Lower lobe of right lung (tissue), 2 donors: Measurements from ENCODE around the gene SPATA16. TPM values are rescaled to one million over a fixed set of nuclear protein-coding genes. Genes with fewer than 3 reads are reported as not detected.

Source experiments
- ATAC-seq, 2 donors: fragments of 200-7000 bp; cut with Tn5 transposase; one replicate each; pipeline ENCODE4 v1.9.1; 2020 to 2022; ENCODE audit warnings: mild to moderate bottlenecking in 2 of 2, moderate library complexity in 2 of 2
- DNase-seq: peaks from one replicate; pipeline ENCODE4 v3.0.0-alpha.2; 2020
- H3K27ac ChIP-seq: fragments of 200-600 bp; one replicate; pipeline ENCODE4 v1.8.0; 2022
- H3K27me3 ChIP-seq: fragments of 200-600 bp; one replicate; pipeline ENCODE4 v1.8.0; 2022; ENCODE audit warnings: low read depth
- H3K36me3 ChIP-seq: fragments of 200-600 bp; one replicate; pipeline ENCODE4 v1.8.0; 2022; ENCODE audit warnings: mild to moderate bottlenecking
- H3K4me1 ChIP-seq: fragments of 200-600 bp; one replicate; pipeline ENCODE4 v1.8.0; 2022
- H3K4me3 ChIP-seq: fragments of 200-600 bp; one replicate; pipeline ENCODE4 v1.8.0; 2022; ENCODE audit warnings: mild to moderate bottlenecking
- H3K9me3 ChIP-seq: fragments of 200-600 bp; one replicate; pipeline ENCODE4 v1.8.0; 2022
- CTCF ChIP-seq: fragments of 200-600 bp; IDR thresholded peaks from one replicate; pipeline ENCODE4 v1.8.0; 2022; ENCODE audit warnings: antibody characterized with exemption, mild to moderate bottlenecking
- intact Hi-C: fragments of 100-400 bp; cut with DNase I; formaldehyde crosslinking; loops from one replicate; pipeline ENCODE4 v1.11.0; 2022
- total RNA-seq: library from RNA; stranded (reverse); fragmentation: NEBNext Ultra II Directional; extraction: Animal tissue kit (Norgen Biotek cat#: 25700); gene quantifications from one replicate; pipeline ENCODE4 v1.2.1, GENCODE V29; 2021
- donor health status: DM: no; HTN: yes; CAD: no; lungs with severe emphysema.

Gene SPATA16
- total RNA-seq, 1 donor from 2014 or later = not detected

GRCh38 chr3:173058229-173058628 is 82.8 kb downstream of the SPATA16 start:
- ATAC-seq (no peak), DNase-seq (no peak)
- no peaks in the 10 kb centered on the region for H3K9me3 ChIP-seq
- intact Hi-C loops = no loop called here
- no peaks in the 10 kb centered on the region for H3K27me3 ChIP-seq
- no peaks in the 10 kb centered on the region for H3K4me1 ChIP-seq
- no peak for TF ChIP-seq CTCF
- H3K36me3 ChIP-seq = no peaks in the 10 kb centered on the region
- no peak overlapping the region for H3K4me3 ChIP-seq
- H3K27ac ChIP-seq = no peak overlapping the region

GRCh38 chr3:173055228-173055933 is 85.7 kb downstream of the SPATA16 start:
- H3K4me1 ChIP-seq = no peaks in the 10 kb centered on the region
- H3K36me3 ChIP-seq = no peaks in the 10 kb centered on the region
- intact Hi-C loops = no loop called here
- H3K4me3 ChIP-seq = no peak overlapping the region
- H3K9me3 ChIP-seq = no peaks in the 10 kb centered on the region
- no peak overlapping the region for H3K27ac ChIP-seq
- ATAC-seq (no peak), DNase-seq (no peak)
- no peaks in the 10 kb centered on the region for H3K27me3 ChIP-seq
- TF ChIP-seq CTCF = no peak

DNA sequence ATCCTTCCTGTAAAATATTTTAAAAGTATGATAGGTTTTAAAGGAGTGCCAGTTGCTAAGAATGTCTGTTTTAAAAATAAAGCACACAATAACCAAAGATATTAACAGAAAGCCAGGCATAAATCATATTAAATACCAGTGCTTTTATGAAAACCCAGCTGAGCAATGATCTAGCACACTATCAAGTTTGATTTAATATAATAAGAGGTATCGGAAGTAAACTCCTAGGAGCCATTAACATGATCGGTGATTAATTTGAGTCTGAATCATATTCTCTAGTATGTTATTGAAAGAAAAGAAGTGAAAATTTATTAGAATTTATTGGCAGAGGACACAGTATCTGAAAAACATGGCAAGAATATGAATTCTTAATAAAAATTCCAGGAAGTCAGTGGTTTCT is 91.7 kb downstream of the SPATA16 start:
- intact Hi-C loops = no loop called here
- DNase-seq (no peak), ATAC-seq (no peak)
- H3K4me1 ChIP-seq = no peaks in the 10 kb centered on the region
- H3K36me3 ChIP-seq = no peaks in the 10 kb centered on the region
- H3K4me3 ChIP-seq = no peak overlapping the region
- H3K27ac ChIP-seq = no peak overlapping the region
- no peaks in the 10 kb centered on the region for H3K9me3 ChIP-seq
- TF ChIP-seq CTCF = no peak
- H3K27me3 ChIP-seq = no peaks in the 10 kb centered on the region

DNA sequence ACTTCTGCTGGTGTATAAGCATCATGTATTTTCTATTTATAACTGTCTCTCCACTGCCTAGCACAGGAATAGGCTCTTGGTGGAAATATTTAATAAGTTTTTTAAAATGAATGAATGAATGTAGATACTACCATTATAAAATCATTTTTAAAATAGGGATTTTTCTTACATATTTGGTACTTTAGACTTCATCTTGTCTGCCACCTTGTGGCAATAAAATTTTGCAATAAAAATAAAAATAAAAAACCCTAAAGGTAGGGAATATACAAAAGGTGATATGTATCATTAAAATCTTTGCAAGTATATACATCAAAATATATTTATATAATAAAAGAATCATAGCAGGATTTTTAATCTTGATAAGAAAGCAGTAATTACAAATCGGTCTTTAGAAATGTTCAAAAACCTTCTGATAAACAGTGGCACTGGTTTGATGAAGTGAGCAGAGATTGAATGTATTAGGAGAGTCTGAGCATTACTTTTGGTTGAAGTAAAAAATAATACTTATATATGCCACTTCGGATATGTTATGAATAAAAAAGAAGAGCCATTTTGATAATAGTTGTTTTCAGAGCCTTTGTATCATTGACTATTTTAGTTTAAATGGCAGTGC is 95.2 kb downstream of the SPATA16 start:
- Histone ChIP-seq H3K36me3 (no peaks in the 10 kb centered on the region), H3K4me1 (no peaks in the 10 kb centered on the region), H3K9me3 (no peaks in the 10 kb centered on the region), H3K4me3 (no peak overlapping the region), H3K27me3 (no peaks in the 10 kb centered on the region), H3K27ac (no peak overlapping the region)
- intact Hi-C loops = no loop called here
- no peak for ATAC-seq
- peak; percentile 35 for TF ChIP-seq CTCF
- DNase-seq = no peak

- H3K27ac ChIP-seq = no peak overlapping the region
- ATAC-seq (no peak), DNase-seq (no peak)
- no peak for TF ChIP-seq CTCF
- H3K4me1 ChIP-seq = no peaks in the 10 kb centered on the region
- H3K4me3 ChIP-seq = no peak overlapping the region
- intact Hi-C loops = no loop called here
- no peaks in the 10 kb centered on the region for H3K27me3 ChIP-seq
- no peaks in the 10 kb centered on the region for H3K9me3 ChIP-seq
- no peaks in the 10 kb centered on the region for H3K36me3 ChIP-seq
Measured at GRCh38 chr3:173044998-173045397, 96.0 kb downstream of the SPATA16 start.
